ENCODE results near the gene TXNDC17.

The TXNDC17 gene

DNA sequence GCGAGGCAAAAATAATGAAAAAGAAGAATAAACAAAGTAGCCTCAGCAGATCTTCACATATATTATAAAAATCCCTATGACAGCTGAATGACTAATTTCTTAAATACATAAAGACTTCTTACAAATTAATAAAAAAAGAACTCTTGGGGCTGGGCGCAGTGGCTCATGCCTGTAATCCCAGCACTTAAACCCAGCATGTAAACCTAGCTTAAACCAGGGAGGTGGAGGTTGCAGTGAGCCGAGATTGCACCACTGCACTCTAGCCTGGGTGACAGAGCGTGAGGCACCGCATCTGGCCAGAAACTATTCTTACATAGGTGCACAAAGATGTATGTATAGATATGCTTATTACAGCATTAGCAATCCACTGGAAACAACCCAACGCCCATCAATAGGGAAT lies 38.4 kb downstream of the TXNDC17 start:
- no peak for FAIRE-seq
- no peak for DNase-seq (ENCODE audit: insufficient read length, low spot score)
- TF ChIP-seq, protein P1, sequence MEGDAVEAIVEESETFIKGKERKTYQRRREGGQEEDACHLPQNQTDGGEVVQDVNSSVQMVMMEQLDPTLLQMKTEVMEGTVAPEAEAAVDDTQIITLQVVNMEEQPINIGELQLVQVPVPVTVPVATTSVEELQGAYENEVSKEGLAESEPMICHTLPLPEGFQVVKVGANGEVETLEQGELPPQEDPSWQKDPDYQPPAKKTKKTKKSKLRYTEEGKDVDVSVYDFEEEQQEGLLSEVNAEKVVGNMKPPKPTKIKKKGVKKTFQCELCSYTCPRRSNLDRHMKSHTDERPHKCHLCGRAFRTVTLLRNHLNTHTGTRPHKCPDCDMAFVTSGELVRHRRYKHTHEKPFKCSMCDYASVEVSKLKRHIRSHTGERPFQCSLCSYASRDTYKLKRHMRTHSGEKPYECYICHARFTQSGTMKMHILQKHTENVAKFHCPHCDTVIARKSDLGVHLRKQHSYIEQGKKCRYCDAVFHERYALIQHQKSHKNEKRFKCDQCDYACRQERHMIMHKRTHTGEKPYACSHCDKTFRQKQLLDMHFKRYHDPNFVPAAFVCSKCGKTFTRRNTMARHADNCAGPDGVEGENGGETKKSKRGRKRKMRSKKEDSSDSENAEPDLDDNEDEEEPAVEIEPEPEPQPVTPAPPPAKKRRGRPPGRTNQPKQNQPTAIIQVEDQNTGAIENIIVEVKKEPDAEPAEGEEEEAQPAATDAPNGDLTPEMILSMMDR (IDR thresholded peaks at IDR 0.05; ENCODE audit: insufficient read depth, missing control alignments), result no peak

DNA sequence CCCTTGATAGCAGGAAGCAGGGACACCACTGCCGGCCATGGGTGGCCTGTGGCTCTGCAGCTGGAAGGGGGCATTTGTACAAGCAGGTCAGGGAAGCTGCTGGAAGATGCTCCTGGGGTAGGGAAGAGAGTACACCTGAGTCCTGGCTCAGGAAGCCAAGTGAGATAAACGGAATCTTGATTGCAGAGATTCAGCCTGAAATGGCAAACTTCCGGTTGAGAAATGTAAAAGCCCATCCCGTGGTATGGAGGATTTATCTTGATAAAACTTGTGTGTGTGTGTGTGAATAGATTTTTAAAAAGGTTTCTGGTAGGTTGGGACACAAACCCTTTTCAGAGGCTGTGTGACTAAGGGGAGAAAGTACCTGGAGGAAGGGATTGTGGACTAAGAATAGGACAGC lies 40.3 kb downstream of the TXNDC17 start:
- no peak for FAIRE-seq
- DNase-seq (ENCODE audit: insufficient read length, low spot score), result no peak
- TF ChIP-seq, protein P1 (IDR thresholded peaks at IDR 0.05; ENCODE audit: insufficient read depth, missing control alignments), result no peak

DNA sequence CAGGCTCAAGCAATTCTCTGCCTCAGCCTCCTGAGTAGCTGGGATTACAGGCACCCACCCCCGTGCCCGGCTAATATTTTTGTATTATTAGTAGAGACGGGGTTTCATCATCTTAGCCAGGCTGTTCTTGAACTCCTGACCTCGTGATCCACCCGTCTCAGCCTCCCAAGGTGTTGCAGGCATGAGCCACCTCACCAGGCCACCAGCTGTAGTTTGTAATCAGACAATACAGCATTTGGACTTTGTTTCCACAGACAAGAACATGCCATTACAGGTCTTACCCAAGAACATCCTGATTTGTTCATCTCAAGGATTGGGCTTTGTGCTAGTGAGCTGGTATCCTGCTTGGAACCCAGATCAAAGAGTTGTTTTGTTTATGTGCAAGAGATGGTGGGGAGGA lies 40.8 kb downstream of the TXNDC17 start:
- no peak for DNase-seq (ENCODE audit: insufficient read length, low spot score)
- TF ChIP-seq, protein P1 (IDR thresholded peaks at IDR 0.05; ENCODE audit: insufficient read depth, missing control alignments), result no peak
- FAIRE-seq, result no peak

DNA sequence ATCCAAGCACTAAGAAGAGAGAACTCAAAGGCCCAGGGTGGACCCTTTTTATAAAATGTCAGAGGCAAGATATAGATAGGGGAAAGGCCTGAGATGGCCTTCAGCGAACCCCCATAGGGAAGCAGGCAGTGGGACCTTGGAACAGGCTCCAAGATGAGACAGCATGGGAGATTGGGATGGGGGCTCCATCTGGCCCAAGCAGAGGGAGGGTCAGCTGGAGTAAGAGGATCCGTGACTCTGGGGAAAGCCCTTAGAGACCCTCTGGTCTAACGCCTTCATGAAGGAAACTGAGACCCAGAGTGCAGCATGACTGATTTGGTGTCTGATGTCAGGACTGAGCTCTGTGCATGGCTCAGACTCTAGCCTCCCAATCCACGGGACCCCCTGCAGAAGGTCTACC lies 41.5 kb downstream of the TXNDC17 start:
- DNase-seq (ENCODE audit: insufficient read length, low spot score) (no peak), FAIRE-seq (no peak)
- TF ChIP-seq, protein P1 (IDR thresholded peaks at IDR 0.05; ENCODE audit: insufficient read depth, missing control alignments), result no peak

DNA sequence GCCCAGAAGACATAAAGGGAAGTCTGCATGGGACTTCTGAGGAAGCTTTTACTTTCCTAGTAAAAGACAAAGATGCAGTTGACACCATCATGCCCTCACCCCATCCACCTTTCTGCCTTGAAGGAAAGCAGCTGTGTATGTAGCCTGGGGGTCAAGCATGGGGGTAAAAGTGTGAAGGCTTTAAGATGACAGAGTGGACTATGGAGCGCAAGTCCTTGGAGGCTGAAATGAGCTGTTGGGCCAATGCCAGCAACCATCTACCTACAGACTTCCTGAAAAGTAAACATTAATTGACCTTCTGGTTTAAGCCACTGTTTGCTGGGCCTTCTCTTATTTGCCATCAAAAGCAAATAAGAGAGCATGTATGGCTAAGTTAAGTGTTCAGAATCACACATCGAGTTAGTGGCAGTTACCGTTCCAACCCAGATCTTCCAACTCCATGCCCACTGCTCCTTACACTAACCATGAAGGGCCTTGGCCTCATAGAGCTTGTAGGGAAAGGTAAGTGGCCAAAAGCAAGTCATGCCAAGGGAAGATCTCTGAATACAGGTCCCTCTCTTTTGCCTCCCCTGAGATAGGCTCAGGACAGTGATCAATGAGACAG lies 42.3 kb downstream of the TXNDC17 start:
- no peak for DNase-seq (ENCODE audit: insufficient read length, low spot score)
- TF ChIP-seq, protein P1 (IDR thresholded peaks at IDR 0.05; ENCODE audit: insufficient read depth, missing control alignments), result no peak
- FAIRE-seq, result no peak

DNA sequence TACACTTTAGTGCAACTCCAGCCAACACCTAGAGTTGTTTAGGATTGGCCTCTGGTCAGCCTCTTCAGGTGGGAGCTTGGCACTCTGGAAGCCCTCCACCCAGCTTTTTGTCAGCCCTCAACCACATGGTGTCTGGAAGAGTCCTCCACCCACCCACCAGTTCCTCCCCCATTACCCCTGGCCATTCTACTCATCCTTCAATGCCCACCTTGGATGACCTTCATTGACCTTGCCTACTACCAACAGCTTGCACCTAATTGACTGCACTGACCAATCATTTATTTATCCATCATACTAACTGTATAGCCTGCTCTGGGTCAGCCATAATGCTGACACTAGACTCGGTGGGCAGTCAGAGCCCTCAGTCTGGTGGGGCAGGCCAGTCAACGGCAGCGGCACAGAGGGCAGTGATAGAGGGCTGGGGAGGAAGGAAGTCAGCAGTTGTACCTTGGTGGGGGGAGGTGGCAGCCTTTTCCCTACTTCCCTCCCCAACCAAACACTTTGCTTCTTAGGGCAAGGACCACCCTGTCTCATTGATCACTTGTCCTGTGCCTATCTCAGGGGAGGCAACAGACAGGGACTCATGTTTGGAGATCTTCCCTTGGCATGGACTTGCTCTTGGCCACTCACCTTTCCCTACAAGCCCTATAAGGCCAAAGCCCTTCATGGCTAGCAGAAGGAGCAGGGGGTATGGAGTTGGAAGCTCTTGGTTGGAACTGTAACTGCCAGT lies 43.0 kb downstream of the TXNDC17 start:
- no peak for DNase-seq (ENCODE audit: insufficient read length, low spot score)
- no peak for FAIRE-seq
- TF ChIP-seq, protein P1 (IDR thresholded peaks at IDR 0.05; ENCODE audit: insufficient read depth, missing control alignments), result no peak

DNA sequence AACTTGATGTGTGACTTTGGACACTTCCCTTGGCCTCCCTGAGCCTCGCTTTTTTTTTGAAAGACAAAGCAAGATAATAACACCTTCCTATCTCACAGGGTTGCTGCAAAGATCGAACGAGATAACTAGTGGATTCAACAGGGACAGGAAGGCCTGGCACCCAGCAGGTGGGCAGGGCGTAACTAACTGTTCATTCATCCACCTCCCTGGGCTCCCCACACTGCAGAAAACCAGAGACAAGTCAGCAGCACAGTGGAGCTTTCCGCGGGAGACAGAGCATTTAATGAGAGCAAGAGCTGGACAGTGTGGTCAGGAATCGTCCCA lies 43.6 kb downstream of the TXNDC17 start:
- TF ChIP-seq, protein P1 (IDR thresholded peaks at IDR 0.05; ENCODE audit: insufficient read depth, missing control alignments), result no peak
- FAIRE-seq, result no peak

More for the DNA sequence above, 43.6 kb downstream of the TXNDC17 start:
- DNase-seq (ENCODE audit: insufficient read length, low spot score), result no peak

Data from D721Med (cell line).